ENCODE measurements around the gene DPF3. TPM values are rescaled to one million over a fixed set of nuclear protein-coding genes. Genes with fewer than 3 reads are reported as not detected.

DPF3 gene
- total and polyA plus RNA-seq, 2 donors from 2014 or later, result 2.3 to 2.8 TPM

DNA sequence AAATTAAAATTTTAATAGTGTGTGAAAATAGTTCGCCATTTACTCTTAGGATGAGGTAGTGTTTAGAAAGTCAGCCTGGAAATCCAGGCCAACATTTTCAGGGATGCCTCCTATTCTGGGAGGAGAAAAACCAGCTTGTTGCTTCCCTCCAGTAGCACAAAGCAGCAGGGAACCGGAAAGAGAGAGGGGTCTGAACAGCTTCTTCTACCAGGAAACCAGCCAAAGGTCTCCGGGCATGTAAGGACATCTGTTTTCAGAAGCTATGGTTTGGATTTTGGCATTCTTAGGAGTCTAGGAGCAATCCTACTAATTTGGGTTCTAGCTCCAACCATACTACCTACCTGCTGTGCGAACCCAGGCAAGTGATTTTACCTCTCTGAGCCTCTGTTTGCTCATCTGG lies 85.3 kb downstream of the DPF3 start:
- DNase-seq, result no peak
- intact Hi-C loops (cut with DNase I), result no loop called here
- no peaks in the 10 kb centered on the region for H3K4me1 ChIP-seq (ENCODE audit: control insufficient read depth in 2 of 3, insufficient read depth in 2 of 3, low read depth in 1 of 3, low read length in 3 of 3)
- H3K4me3 ChIP-seq (ENCODE audit: low read length in 3 of 3), result no peak overlapping the region
- no peak for FAIRE-seq
- H3K27me3 ChIP-seq (ENCODE audit: control insufficient read depth, insufficient read depth, low read length), result no peaks in the 10 kb centered on the region
- TF ChIP-seq CTCF (IDR thresholded peaks at IDR 0.05; ENCODE audit: borderline replicate concordance, extremely low read depth, insufficient read depth), result no peak
- no peaks in the 10 kb centered on the region for H3K36me3 ChIP-seq (ENCODE audit: control insufficient read depth in 2 of 3, insufficient read depth in 3 of 3, low read length in 3 of 3)
- H3K9me3 ChIP-seq (ENCODE audit: control insufficient read depth in 2 of 3, insufficient read depth in 1 of 3, low read length in 3 of 3), result no peaks in the 10 kb centered on the region
- no peak overlapping the region for H3K27ac ChIP-seq (ENCODE audit: low read depth in 2 of 2, low read length in 2 of 2)
- H3K9ac ChIP-seq (ENCODE audit: low read length in 3 of 3), result no peak overlapping the region

DNA sequence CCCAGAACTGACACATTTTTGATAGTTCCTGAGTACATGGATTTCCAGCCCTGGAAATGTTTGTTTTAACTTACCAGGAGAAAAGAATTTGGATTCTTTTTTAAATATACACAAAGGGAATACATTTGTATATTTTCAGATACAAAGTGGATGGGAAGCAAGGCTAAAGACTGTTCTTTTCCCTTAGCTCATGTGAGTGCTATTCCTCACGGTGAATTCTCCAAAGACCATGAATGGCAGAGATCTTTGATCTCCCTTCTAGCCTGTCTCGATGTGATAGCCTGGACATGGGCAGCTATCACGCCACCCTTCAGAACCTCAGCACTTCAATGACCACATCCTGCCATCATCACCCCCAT lies 91.3 kb downstream of the DPF3 start:
- Histone ChIP-seq H3K36me3 (ENCODE audit: control insufficient read depth in 2 of 3, insufficient read depth in 3 of 3, low read length in 3 of 3) (peaks cover 0 to 2% (median 0%) of the 10 kb centered on the region in 3 donors), H3K4me3 (ENCODE audit: low read length in 3 of 3) (no peak overlapping the region), H3K9me3 (ENCODE audit: control insufficient read depth in 2 of 3, insufficient read depth in 1 of 3, low read length in 3 of 3) (no peaks in the 10 kb centered on the region), H3K4me1 (ENCODE audit: control insufficient read depth in 2 of 3, insufficient read depth in 2 of 3, low read depth in 1 of 3, low read length in 3 of 3) (no peaks in the 10 kb centered on the region), H3K27ac (ENCODE audit: low read depth in 2 of 2, low read length in 2 of 2) (no peak overlapping the region), H3K27me3 (ENCODE audit: control insufficient read depth, insufficient read depth, low read length) (no peaks in the 10 kb centered on the region), H3K9ac (ENCODE audit: low read length in 3 of 3) (no peak overlapping the region)
- FAIRE-seq (no peak), DNase-seq (no peak)
- intact Hi-C loops (cut with DNase I), result no loop called here
- TF ChIP-seq CTCF (IDR thresholded peaks at IDR 0.05; ENCODE audit: borderline replicate concordance, extremely low read depth, insufficient read depth), result no peak

DNA sequence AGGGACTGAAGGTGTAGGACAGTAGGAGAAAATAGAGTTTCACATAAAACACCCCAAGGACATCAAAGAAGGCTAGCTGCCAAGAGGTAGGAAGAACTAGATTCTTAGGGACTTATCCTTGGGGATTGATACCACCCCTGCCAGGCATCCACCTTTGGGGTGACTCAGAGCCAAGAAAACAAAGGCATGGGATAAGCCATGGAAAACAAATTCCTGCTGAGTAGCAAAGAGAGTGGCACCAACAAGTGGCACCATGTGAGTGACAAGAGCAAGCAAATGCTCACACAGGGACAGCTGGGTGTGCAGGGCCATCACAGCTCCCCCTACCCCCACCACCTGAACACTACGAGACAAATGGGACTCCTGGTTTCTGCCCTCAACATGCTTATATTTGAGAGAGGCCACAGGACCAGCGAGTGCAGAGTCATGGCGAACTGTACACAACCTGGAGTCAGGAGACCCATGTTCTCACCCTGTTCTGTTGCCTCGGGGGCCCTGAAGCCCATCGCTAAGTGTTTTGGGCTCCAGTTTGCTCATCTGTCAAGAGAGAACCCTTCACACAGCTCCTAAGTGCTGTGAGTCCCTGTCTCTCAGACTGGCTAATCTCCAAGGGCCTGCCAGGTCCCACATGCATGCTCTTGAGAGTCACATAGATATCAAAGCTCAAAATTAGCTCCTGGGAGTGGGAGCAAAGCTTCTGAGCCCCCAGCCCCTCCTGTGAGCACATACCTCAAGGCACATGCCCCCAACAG lies 91.9 kb downstream of the DPF3 start:
- FAIRE-seq, result no peak
- no peaks in the 10 kb centered on the region for H3K4me1 ChIP-seq (ENCODE audit: control insufficient read depth in 2 of 3, insufficient read depth in 2 of 3, low read depth in 1 of 3, low read length in 3 of 3)
- no peak for TF ChIP-seq CTCF (IDR thresholded peaks at IDR 0.05; ENCODE audit: borderline replicate concordance, extremely low read depth, insufficient read depth)
- intact Hi-C loops (cut with DNase I), result no loop called here
- H3K9ac ChIP-seq (ENCODE audit: low read length in 3 of 3), result no peak overlapping the region
- DNase-seq, result no peak
- H3K27ac ChIP-seq (ENCODE audit: low read depth in 2 of 2, low read length in 2 of 2), result no peak overlapping the region
- no peak overlapping the region for H3K4me3 ChIP-seq (ENCODE audit: low read length in 3 of 3)
- no peaks in the 10 kb centered on the region for H3K27me3 ChIP-seq (ENCODE audit: control insufficient read depth, insufficient read depth, low read length)
- H3K9me3 ChIP-seq (ENCODE audit: control insufficient read depth in 2 of 3, insufficient read depth in 1 of 3, low read length in 3 of 3), result no peaks in the 10 kb centered on the region
- H3K36me3 ChIP-seq (ENCODE audit: control insufficient read depth in 2 of 3, insufficient read depth in 3 of 3, low read length in 3 of 3), result peaks cover 0 to 2% (median 0%) of the 10 kb centered on the region in 3 donors
